K562 (cell line): ENCODE measurements around the gene ATG4D. TPM values are rescaled to one million over a fixed set of nuclear protein-coding genes. Genes with fewer than 3 reads are reported as not detected.

Experiments
- BMI1 ChIP-seq: fragments of 150-350 bp; IDR thresholded peaks from 2 replicates; pipeline ENCODE4 v1.6.1; 2014; ENCODE audit warnings: low read length
- CHD1 ChIP-seq: fragments of 200-600 bp; sonication (generic); IDR thresholded peaks from one replicate; pipeline ENCODE4 v1.6.1; 2012; ENCODE audit warnings: mild to moderate bottlenecking, moderate library complexity, low read length, inconsistent platforms
- CREB1 ChIP-seq, 2 experiments: sonication (generic) in 1 of 2; formaldehyde crosslinking in 1 of 2; IDR thresholded peaks; 2 replicates each; pipeline versions ENCODE4 v1.6.1 to v1.8.0; 2012 to 2022; ENCODE audit warnings: inconsistent platforms in 1 of 2, mild to moderate bottlenecking in 1 of 2, missing genetic modification reagents in 1 of 2, moderate library complexity in 1 of 2
- CSDE1 ChIP-seq, 2 experiments: fragments of 450-650 bp; IDR thresholded peaks; 2 replicates each; pipeline ENCODE4 v1.6.1; 2016; ENCODE audit warnings: mild to moderate bottlenecking in 1 of 2
- ETV5 ChIP-seq: sonication (generic); formaldehyde crosslinking; IDR thresholded peaks from 2 replicates; pipeline ENCODE4 v1.4.0; 2020; ENCODE audit warnings: low read depth, mild to moderate bottlenecking, missing genetic modification reagents
- HMGN3 ChIP-seq: IDR thresholded peaks from 2 replicates; pipeline ENCODE4 v1.6.1; 2011; ENCODE audit warnings: borderline replicate concordance, low read depth, mild to moderate bottlenecking, mixed read lengths, low read length; ENCODE audit not compliant: insufficient read length; ENCODE audit errors: extremely low read depth
- KLF10 ChIP-seq: fragments of 250-450 bp; sonication (Bioruptor Pico); IDR thresholded peaks from 2 replicates; pipeline ENCODE4 v1.6.1; 2021; ENCODE audit warnings: matching md5 sums
- KLF16 ChIP-seq: IDR thresholded peaks from 2 replicates; pipeline ENCODE4 v1.6.1; 2016; ENCODE audit warnings: antibody characterized with exemption
- MECOM ChIP-seq: fragments of 250-450 bp; sonication (Bioruptor Pico); IDR thresholded peaks from 2 replicates; pipeline ENCODE4 v1.8.0; 2022; ENCODE audit warnings: inconsistent platforms
- MEF2D ChIP-seq: conservative IDR thresholded peaks from 2 replicates; pipeline ENCODE4 v1.6.1; 2016; ENCODE audit warnings: low read depth, missing genetic modification characterization, missing compliant biosample characterization
- MTA1 ChIP-seq: fragments of 450-650 bp; IDR thresholded peaks from 2 replicates; pipeline ENCODE4 v1.6.1; 2017; ENCODE audit warnings: borderline replicate concordance
- NFIC ChIP-seq: fragments of 450-650 bp; IDR thresholded peaks from 2 replicates; pipeline ENCODE4 v1.6.1; 2017; ENCODE audit warnings: mild to moderate bottlenecking, inconsistent platforms
- NONO ChIP-seq, 2 experiments: fragments of 200-400 bp in 1 of 2; fragments of 450-650 bp in 1 of 2; formaldehyde crosslinking in 1 of 2; IDR thresholded peaks; 2 replicates each; pipeline ENCODE4 v1.6.1; 2017; ENCODE audit warnings: low read depth in 2 of 2, mild to moderate bottlenecking in 2 of 2, moderate library complexity in 2 of 2, low read length in 1 of 2
- NUFIP1 ChIP-seq: fragments of 450-650 bp; IDR thresholded peaks from 2 replicates; pipeline ENCODE4 v1.6.1; 2018; ENCODE audit not compliant: partially characterized antibody
- RUNX1 ChIP-seq: sonication (generic); IDR thresholded peaks from 2 replicates; pipeline ENCODE4 v1.6.1; 2016; ENCODE audit warnings: antibody characterized with exemption, low read depth
- SIX5 ChIP-seq, 2 experiments: IDR thresholded peaks; 2 replicates each; pipeline ENCODE4 v1.6.1; 2011; ENCODE audit warnings: low read length in 2 of 2, borderline replicate concordance in 1 of 2, low read depth in 1 of 2, mild to moderate bottlenecking in 1 of 2, moderate library complexity in 1 of 2; ENCODE audit not compliant: insufficient read depth in 1 of 2
- SMAD2 ChIP-seq: fragments of 150-350 bp; IDR thresholded peaks from 2 replicates; pipeline ENCODE4 v1.6.1; 2014; ENCODE audit warnings: low read depth, mild to moderate bottlenecking, low read length
- SMARCA4 ChIP-seq: fragments of 450-650 bp; IDR thresholded peaks from 2 replicates; pipeline ENCODE4 v1.6.1; 2016
- ZBED1 ChIP-seq: IDR thresholded peaks from 2 replicates; pipeline ENCODE4 v1.6.1; 2014
- ZNF551 ChIP-seq: fragments of 250-450 bp; sonication (Bioruptor Pico); IDR thresholded peaks from 2 replicates; pipeline ENCODE4 v1.5.0; 2021; ENCODE audit warnings: mild to moderate bottlenecking, moderate library complexity
- polyA plus RNA-seq, 8 experiments: library from polyadenylated mRNA; depleted of rRNA in 4 of 8; stranded (reverse) in 5 of 8; unstranded in 3 of 8; fragments of >200 nt; fragmentation: Nextera tagmentation in 2 of 8; fragmentation: Illumina TruSeq in 1 of 8; extraction: Ambion mirVana in 2 of 8; extraction: Trizol in 1 of 8; gene quantifications; 2 replicates each; pipeline versions ENCODE4 v1.2.1 to v1.2.3, GENCODE V29; 2011 to 2014; ENCODE audit warnings: inconsistent platforms in 1 of 8, missing spikeins in 1 of 8
- total RNA-seq, 7 experiments: library from RNA; depleted of rRNA in 6 of 7; stranded (reverse); fragments of >200 nt in 6 of 7; fragmentation: Illumina TruSeq in 2 of 7; extraction: Trizol in 2 of 7; gene quantifications; 2 replicates each; pipeline versions ENCODE4 v1.2.1 to v1.2.3, GENCODE V29; 2011 to 2021; ENCODE audit warnings: low replicate concordance in 1 of 7
- TF ChIP-seq, protein P1 (sequence below): sonication (generic); formaldehyde crosslinking; IDR thresholded peaks from 2 replicates; pipeline ENCODE4 v1.8.0; 2023; ENCODE audit warnings: mild to moderate bottlenecking, missing genetic modification reagents
- TF ChIP-seq, protein P2 (sequence below): fragments of 250-450 bp; sonication (Bioruptor Pico); IDR thresholded peaks from 2 replicates; pipeline ENCODE4 v1.8.0; 2022; ENCODE audit warnings: moderate library complexity, mild to moderate bottlenecking, inconsistent platforms
- TF ChIP-seq, protein P3 (sequence below): fragments of 150-350 bp; conservative IDR thresholded peaks from 2 replicates; pipeline ENCODE4 v1.6.1; 2014; ENCODE audit warnings: low read length

Gene ATG4D
- total and polyA plus RNA-seq, 9 of the 15 experiments (the other 6 are each of a cell fraction or from before 2014, with no cell fraction given), result 0.51 to 66.1 (median 22.9) TPM

DNA sequence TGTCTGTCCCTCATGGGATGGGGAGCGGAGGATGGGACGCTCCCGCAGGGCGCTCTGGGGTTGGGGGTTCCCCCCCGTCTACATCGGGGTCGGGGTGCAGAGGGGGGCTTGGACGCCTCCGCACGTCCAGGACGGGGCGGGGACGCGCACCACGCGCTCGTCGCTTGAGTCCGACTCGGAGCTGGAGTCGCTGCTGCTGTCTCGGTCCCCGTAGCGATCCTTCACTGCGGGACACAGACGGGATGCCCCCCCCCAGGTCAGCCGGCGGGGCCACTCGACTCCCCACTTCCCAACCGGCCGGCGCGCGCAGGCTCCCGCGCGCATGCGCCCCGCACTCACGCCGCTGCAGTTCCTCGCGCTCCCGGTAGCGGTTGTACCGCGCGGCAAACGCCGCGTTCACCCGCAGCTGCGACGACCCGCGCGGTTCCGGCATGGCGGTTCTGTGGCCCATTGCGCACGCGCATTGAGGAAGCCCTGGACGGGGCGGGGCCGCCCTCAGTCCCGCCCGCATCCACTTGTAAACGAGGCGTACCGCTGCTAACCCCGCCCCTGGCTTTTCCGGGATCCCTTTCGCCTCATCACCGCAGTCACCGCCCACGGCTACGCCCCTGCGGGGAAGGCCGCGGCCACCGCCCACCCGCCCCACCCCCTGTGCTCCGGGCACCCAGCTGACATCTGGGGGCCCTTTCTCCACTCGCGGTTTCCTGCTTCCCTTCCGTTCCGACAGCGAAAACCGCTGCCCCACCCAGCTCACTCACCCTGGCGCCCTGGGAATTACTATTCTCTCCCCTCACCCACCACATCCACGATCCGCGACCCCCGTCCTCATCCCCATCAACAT, 22.1 kb downstream of the ATG4D start, which contains the start of gene KRI1 (continued):
- TF ChIP-seq ETV5 (CRISPR knock-in tag) (peak; percentile 58; the same call in 1 of the 2 replicates), NFIC (peak; percentile 20; the same call in 1 of the 2 replicates), CHD1 (no peak), ZBED1 (no peak), CSDE1 (IDR thresholded peaks at IDR 0.05) (no peak; a peak in 1 of 4 replicates), MEF2D (tag) (no peak), NUFIP1 (no peak), KLF10 (CRISPR knock-in tag) (no peak), NONO (IDR thresholded peaks at IDR 0.05; ENCODE audit: low read depth in 2 of 2, low read length in 1 of 2) (no peak), BMI1 (no peak), RUNX1 (no peak), SMARCA4 (no peak), KLF16 (no peak), SMAD2 (no peak), ZNF551 (CRISPR knock-in tag) (no peak), SIX5 (IDR thresholded peaks at IDR 0.05; ENCODE audit: borderline replicate concordance in 1 of 2, insufficient read depth in 1 of 2, low read depth in 1 of 2, low read length in 2 of 2) (no peak), HMGN3 (peak; percentile 58), CREB1 (IDR thresholded peaks at IDR 0.05) (peak; percentile 58), CREB1 (CRISPR knock-in tag; IDR thresholded peaks at IDR 0.05) (peak; percentile 65; the same call in 1 of the 2 replicates), MTA1 (no peak), MECOM (CRISPR knock-in tag) (no peak)
- TF ChIP-seq, protein P1, sequence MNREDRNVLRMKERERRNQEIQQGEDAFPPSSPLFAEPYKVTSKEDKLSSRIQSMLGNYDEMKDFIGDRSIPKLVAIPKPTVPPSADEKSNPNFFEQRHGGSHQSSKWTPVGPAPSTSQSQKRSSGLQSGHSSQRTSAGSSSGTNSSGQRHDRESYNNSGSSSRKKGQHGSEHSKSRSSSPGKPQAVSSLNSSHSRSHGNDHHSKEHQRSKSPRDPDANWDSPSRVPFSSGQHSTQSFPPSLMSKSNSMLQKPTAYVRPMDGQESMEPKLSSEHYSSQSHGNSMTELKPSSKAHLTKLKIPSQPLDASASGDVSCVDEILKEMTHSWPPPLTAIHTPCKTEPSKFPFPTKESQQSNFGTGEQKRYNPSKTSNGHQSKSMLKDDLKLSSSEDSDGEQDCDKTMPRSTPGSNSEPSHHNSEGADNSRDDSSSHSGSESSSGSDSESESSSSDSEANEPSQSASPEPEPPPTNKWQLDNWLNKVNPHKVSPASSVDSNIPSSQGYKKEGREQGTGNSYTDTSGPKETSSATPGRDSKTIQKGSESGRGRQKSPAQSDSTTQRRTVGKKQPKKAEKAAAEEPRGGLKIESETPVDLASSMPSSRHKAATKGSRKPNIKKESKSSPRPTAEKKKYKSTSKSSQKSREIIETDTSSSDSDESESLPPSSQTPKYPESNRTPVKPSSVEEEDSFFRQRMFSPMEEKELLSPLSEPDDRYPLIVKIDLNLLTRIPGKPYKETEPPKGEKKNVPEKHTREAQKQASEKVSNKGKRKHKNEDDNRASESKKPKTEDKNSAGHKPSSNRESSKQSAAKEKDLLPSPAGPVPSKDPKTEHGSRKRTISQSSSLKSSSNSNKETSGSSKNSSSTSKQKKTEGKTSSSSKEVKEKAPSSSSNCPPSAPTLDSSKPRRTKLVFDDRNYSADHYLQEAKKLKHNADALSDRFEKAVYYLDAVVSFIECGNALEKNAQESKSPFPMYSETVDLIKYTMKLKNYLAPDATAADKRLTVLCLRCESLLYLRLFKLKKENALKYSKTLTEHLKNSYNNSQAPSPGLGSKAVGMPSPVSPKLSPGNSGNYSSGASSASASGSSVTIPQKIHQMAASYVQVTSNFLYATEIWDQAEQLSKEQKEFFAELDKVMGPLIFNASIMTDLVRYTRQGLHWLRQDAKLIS (CRISPR knock-in tag), result 0 out of 2 replicates have a peak, but pooled peaks have one; percentile 58
- TF ChIP-seq, protein P2, sequence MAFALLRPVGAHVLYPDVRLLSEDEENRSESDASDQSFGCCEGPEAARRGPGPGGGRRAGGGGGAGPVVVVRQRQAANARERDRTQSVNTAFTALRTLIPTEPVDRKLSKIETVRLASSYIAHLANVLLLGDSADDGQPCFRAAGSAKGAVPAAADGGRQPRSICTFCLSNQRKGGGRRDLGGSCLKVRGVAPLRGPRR (CRISPR knock-in tag), result no peak
- TF ChIP-seq, protein P3, sequence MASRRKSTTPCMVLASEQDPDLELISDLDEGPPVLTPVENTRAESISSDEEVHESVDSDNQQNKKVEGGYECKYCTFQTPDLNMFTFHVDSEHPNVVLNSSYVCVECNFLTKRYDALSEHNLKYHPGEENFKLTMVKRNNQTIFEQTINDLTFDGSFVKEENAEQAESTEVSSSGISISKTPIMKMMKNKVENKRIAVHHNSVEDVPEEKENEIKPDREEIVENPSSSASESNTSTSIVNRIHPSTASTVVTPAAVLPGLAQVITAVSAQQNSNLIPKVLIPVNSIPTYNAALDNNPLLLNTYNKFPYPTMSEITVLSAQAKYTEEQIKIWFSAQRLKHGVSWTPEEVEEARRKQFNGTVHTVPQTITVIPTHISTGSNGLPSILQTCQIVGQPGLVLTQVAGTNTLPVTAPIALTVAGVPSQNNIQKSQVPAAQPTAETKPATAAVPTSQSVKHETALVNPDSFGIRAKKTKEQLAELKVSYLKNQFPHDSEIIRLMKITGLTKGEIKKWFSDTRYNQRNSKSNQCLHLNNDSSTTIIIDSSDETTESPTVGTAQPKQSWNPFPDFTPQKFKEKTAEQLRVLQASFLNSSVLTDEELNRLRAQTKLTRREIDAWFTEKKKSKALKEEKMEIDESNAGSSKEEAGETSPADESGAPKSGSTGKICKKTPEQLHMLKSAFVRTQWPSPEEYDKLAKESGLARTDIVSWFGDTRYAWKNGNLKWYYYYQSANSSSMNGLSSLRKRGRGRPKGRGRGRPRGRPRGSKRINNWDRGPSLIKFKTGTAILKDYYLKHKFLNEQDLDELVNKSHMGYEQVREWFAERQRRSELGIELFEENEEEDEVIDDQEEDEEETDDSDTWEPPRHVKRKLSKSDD, result no peak
